RWPE1 (cell line): ENCODE measurements around the gene ANKRD11.

Experiments used
- CTCF ChIA-PET: fragments of 350-600 bp; sonication (Branson Sonifier 250); formaldehyde crosslinking; extraction: SDS; loops from one replicate; lab custom pipeline; 2021; lab: Yijun Ruan, JAX
- POLR2A ChIA-PET: fragments of 400-600 bp; formaldehyde crosslinking; extraction: SDS; loops from one replicate; lab custom pipeline; 2020; ENCODE audit warnings: antibody characterized with exemption; ENCODE audit not compliant: low non-redundant PET; lab: Yijun Ruan, JAX
- DNase-seq: peaks from one replicate; pipeline ENCODE4 v3.0.0; 2012; ENCODE audit warnings: low spot score
- H3K27ac ChIP-seq: fragments of 450-650 bp; 2 replicates; pipeline ENCODE4 v1.5.1; 2017
- CTCF ChIP-seq: fragments of 450-650 bp; conservative IDR thresholded peaks from 2 replicates; pipeline ENCODE4 v1.5.1; 2017; ENCODE audit warnings: low read depth, mild to moderate bottlenecking

The ANKRD11 gene

GRCh38 chr16:89374393-89374960 lies 115.9 kb downstream of the ANKRD11 start:
- ChIA-PET CTCF (interaction anchor here (0.7 kb wide), 2 partner anchors 17 to 71 kb away, joined by 7 read pairs; no protein-coding TSS in a partner anchor), POLR2A (no interaction called here)
- TF ChIP-seq CTCF, result no peak
- H3K27ac ChIP-seq, result peak overlapping the region; percentile 38; the same call in 1 of the 2 replicates
- no peak for DNase-seq

GRCh38 chr16:89373355-89374110 lies 116.8 kb downstream of the ANKRD11 start:
- POLR2A ChIA-PET, result no interaction called here
- CTCF ChIA-PET, result no interaction called here
- H3K27ac ChIP-seq, result peak overlapping the region; percentile 83
- no peak for TF ChIP-seq CTCF
- DNase-seq, result no peak

GRCh38 chr16:89371968-89372634 lies 118.3 kb downstream of the ANKRD11 start:
- DNase-seq, result no peak
- ChIA-PET POLR2A (no interaction called here), CTCF (interaction anchor here (0.6 kb wide), 1 partner anchor 503 kb away, joined by 4 read pairs; no protein-coding TSS in a partner anchor)
- TF ChIP-seq CTCF, result no peak
- peak overlapping the region; percentile 83 for H3K27ac ChIP-seq

- ChIA-PET CTCF (interaction anchor here (0.6 kb wide), 1 partner anchor 502 kb away, joined by 4 read pairs; no protein-coding TSS in a partner anchor), POLR2A (interaction anchor here (0.6 kb wide), 1 partner anchor 76 kb away, joined by 3 read pairs; no protein-coding TSS in a partner anchor)
- DNase-seq, result no peak
- no peak for TF ChIP-seq CTCF
- peak overlapping the region; percentile 83 for H3K27ac ChIP-seq
Measured at GRCh38 chr16:89371386-89371785, 119.0 kb downstream of the ANKRD11 start.

GRCh38 chr16:89370601-89371000 lies 119.8 kb downstream of the ANKRD11 start:
- ChIA-PET POLR2A (interaction anchor here (0.6 kb wide), 1 partner anchor 77 kb away, joined by 3 read pairs; no protein-coding TSS in a partner anchor), CTCF (no interaction called here)
- H3K27ac ChIP-seq, result peak overlapping the region; percentile 83
- no peak for DNase-seq
- no peak for TF ChIP-seq CTCF

- no peak for TF ChIP-seq CTCF
- POLR2A ChIA-PET, result no interaction called here
- H3K27ac ChIP-seq, result peak overlapping the region; percentile 83
- DNase-seq, result no peak
- CTCF ChIA-PET, result no interaction called here
Measured at GRCh38 chr16:89370081-89370511, 120.3 kb downstream of the ANKRD11 start.
